Stomach smooth muscle (tissue), 2 donors: Measurements from ENCODE around the gene TVP23C.

Experiments used
- H3K27ac ChIP-seq: one replicate; pipeline ENCODE4 v1.7.0; 2013; ENCODE audit warnings: mild to moderate bottlenecking, low read length, inconsistent platforms
- H3K27me3 ChIP-seq, 2 donors: one replicate each; pipeline ENCODE4 v1.7.0; 2013; ENCODE audit warnings: low read length in 2 of 2; ENCODE audit not compliant: insufficient read depth in 2 of 2, control insufficient read depth in 1 of 2
- H3K36me3 ChIP-seq, 2 donors: one replicate each; pipeline ENCODE4 v1.7.0; 2013; ENCODE audit warnings: low read length in 2 of 2; ENCODE audit not compliant: control insufficient read depth in 2 of 2, insufficient read depth in 2 of 2
- H3K4me1 ChIP-seq: one replicate; pipeline ENCODE4 v1.7.0; 2013; ENCODE audit warnings: low read length; ENCODE audit not compliant: control insufficient read depth, insufficient read depth
- H3K4me3 ChIP-seq, 2 donors: one replicate each; pipeline ENCODE4 v1.7.0; 2013; ENCODE audit warnings: low read length in 2 of 2
- H3K9ac ChIP-seq, 2 donors: one replicate each; pipeline ENCODE4 v1.7.0; 2013; ENCODE audit warnings: low read length in 2 of 2, mild to moderate bottlenecking in 1 of 2
- H3K9me3 ChIP-seq, 2 donors: one replicate each; pipeline ENCODE4 v1.7.0; 2013; ENCODE audit warnings: low read length in 2 of 2; ENCODE audit not compliant: control insufficient read depth in 2 of 2
- donor health status: healthy.
- donor health status: Pancreatic carcinoma.

The TVP23C gene

GRCh38 chr17:15492791-15493692 is 70.2 kb downstream of the TVP23C start:
- H3K9me3 ChIP-seq, result no peaks in the 10 kb centered on the region
- H3K9ac ChIP-seq, result no peak overlapping the region
- H3K4me3 ChIP-seq, result no peak overlapping the region
- no peaks in the 10 kb centered on the region for H3K27me3 ChIP-seq
- no peaks in the 10 kb centered on the region for H3K36me3 ChIP-seq
- no peak overlapping the region for H3K27ac ChIP-seq
- H3K4me1 ChIP-seq, result no peaks in the 10 kb centered on the region

GRCh38 chr17:15492186-15492585 is 71.1 kb downstream of the TVP23C start:
- Histone ChIP-seq H3K27ac (no peak overlapping the region), H3K27me3 (no peaks in the 10 kb centered on the region), H3K4me3 (no peak overlapping the region), H3K4me1 (no peaks in the 10 kb centered on the region), H3K36me3 (peaks cover 0 to 3% of the 10 kb centered on the region in 2 donors), H3K9me3 (no peaks in the 10 kb centered on the region), H3K9ac (no peak overlapping the region)

- Histone ChIP-seq H3K4me3 (no peak overlapping the region), H3K9me3 (no peaks in the 10 kb centered on the region)
Measured at GRCh38 chr17:15490634-15491261, 72.5 kb downstream of the TVP23C start.

GRCh38 chr17:15488557-15488956 is 74.7 kb downstream of the TVP23C start:
- Histone ChIP-seq H3K27me3 (no peaks in the 10 kb centered on the region), H3K9me3 (no peaks in the 10 kb centered on the region), H3K27ac (no peak overlapping the region), H3K4me3 (no peak overlapping the region), H3K4me1 (no peaks in the 10 kb centered on the region), H3K36me3 (peaks cover 0 to 3% of the 10 kb centered on the region in 2 donors), H3K9ac (no peak overlapping the region)

More at GRCh38 chr17:15490634-15491261, 72.5 kb downstream of the TVP23C start:
- Histone ChIP-seq H3K36me3 (peaks cover 0 to 3% of the 10 kb centered on the region in 2 donors), H3K9ac (no peak overlapping the region), H3K4me1 (no peaks in the 10 kb centered on the region), H3K27me3 (no peaks in the 10 kb centered on the region), H3K27ac (no peak overlapping the region)

GRCh38 chr17:15485045-15485444 is 78.2 kb downstream of the TVP23C start:
- H3K27ac ChIP-seq, result no peak overlapping the region
- peaks cover 0 to 6% of the 10 kb centered on the region in 2 donors for H3K36me3 ChIP-seq
- H3K27me3 ChIP-seq, result no peaks in the 10 kb centered on the region
- no peaks in the 10 kb centered on the region for H3K4me1 ChIP-seq
- no peaks in the 10 kb centered on the region for H3K9me3 ChIP-seq
- H3K9ac ChIP-seq, result no peak overlapping the region
- no peak overlapping the region for H3K4me3 ChIP-seq

- Histone ChIP-seq H3K36me3 (peaks cover 0 to 6% of the 10 kb centered on the region in 2 donors), H3K9me3 (no peaks in the 10 kb centered on the region), H3K4me1 (no peaks in the 10 kb centered on the region), H3K4me3 (no peak overlapping the region), H3K27ac (no peak overlapping the region), H3K27me3 (no peaks in the 10 kb centered on the region), H3K9ac (no peak overlapping the region)
Measured at GRCh38 chr17:15483431-15483830, 79.9 kb downstream of the TVP23C start.

- Histone ChIP-seq H3K36me3 (peaks cover 0 to 3% of the 10 kb centered on the region in 2 donors), H3K4me3 (no peak overlapping the region), H3K9ac (no peak overlapping the region), H3K4me1 (no peaks in the 10 kb centered on the region), H3K27me3 (no peaks in the 10 kb centered on the region), H3K27ac (no peak overlapping the region), H3K9me3 (no peaks in the 10 kb centered on the region)
Measured at GRCh38 chr17:15482476-15482875, 80.8 kb downstream of the TVP23C start.

- Histone ChIP-seq H3K4me1 (no peaks in the 10 kb centered on the region), H3K9me3 (no peaks in the 10 kb centered on the region), H3K27me3 (no peaks in the 10 kb centered on the region), H3K27ac (no peak overlapping the region), H3K9ac (no peak overlapping the region), H3K4me3 (no peak overlapping the region), H3K36me3 (peaks cover 0 to 3% of the 10 kb centered on the region in 2 donors)
Measured at GRCh38 chr17:15481481-15481880, 81.8 kb downstream of the TVP23C start.

GRCh38 chr17:15480204-15480603 is 83.1 kb downstream of the TVP23C start:
- Histone ChIP-seq H3K4me3 (no peak overlapping the region), H3K27me3 (no peaks in the 10 kb centered on the region), H3K9ac (no peak overlapping the region), H3K4me1 (no peaks in the 10 kb centered on the region), H3K27ac (no peak overlapping the region), H3K9me3 (no peaks in the 10 kb centered on the region), H3K36me3 (peaks cover 0 to 3% of the 10 kb centered on the region in 2 donors)

- Histone ChIP-seq H3K4me1 (no peaks in the 10 kb centered on the region), H3K27ac (no peak overlapping the region), H3K4me3 (no peak overlapping the region), H3K9ac (no peak overlapping the region), H3K27me3 (no peaks in the 10 kb centered on the region), H3K9me3 (no peaks in the 10 kb centered on the region), H3K36me3 (peaks cover 0 to 3% of the 10 kb centered on the region in 2 donors)
Measured at GRCh38 chr17:15479703-15480102, 83.6 kb downstream of the TVP23C start.

GRCh38 chr17:15478845-15479244 is 84.4 kb downstream of the TVP23C start:
- H3K9ac ChIP-seq, result no peak overlapping the region
- H3K4me3 ChIP-seq, result no peak overlapping the region
- no peaks in the 10 kb centered on the region for H3K4me1 ChIP-seq
- H3K27me3 ChIP-seq, result no peaks in the 10 kb centered on the region
- peaks cover 0 to 3% of the 10 kb centered on the region in 2 donors for H3K36me3 ChIP-seq
- H3K27ac ChIP-seq, result no peak overlapping the region
- H3K9me3 ChIP-seq, result no peaks in the 10 kb centered on the region
